ENCODE data around the gene OSBP2.

The OSBP2 gene

GRCh38 chr22:30718491-30718890, 23.8 kb downstream of the OSBP2 start (continued):
- TF ChIP-seq TSHZ2 (CRISPR knock-in tag; IDR thresholded peaks at IDR 0.05): no peak

- no peak for ATAC-seq
- TF ChIP-seq POU6F1 (CRISPR knock-in tag; IDR thresholded peaks at IDR 0.05; ENCODE audit: borderline replicate concordance, low read depth) (no peak), OSR1 (CRISPR knock-in tag; IDR thresholded peaks at IDR 0.05) (no peak), GLIS3 (CRISPR knock-in tag; IDR thresholded peaks at IDR 0.05) (no peak), CSRNP3 (CRISPR knock-in tag; IDR thresholded peaks at IDR 0.05) (no peak), ZFP3 (CRISPR knock-in tag; IDR thresholded peaks at IDR 0.05) (no peak), PATZ1 (CRISPR knock-in tag; IDR thresholded peaks at IDR 0.05; ENCODE audit: borderline replicate concordance) (no peak), BACH2 (CRISPR knock-in tag; IDR thresholded peaks at IDR 0.05; ENCODE audit: borderline replicate concordance) (no peak), ZNF70 (CRISPR knock-in tag; IDR thresholded peaks at IDR 0.05) (no peak), PPARA (CRISPR knock-in tag; IDR thresholded peaks at IDR 0.05; ENCODE audit: borderline replicate concordance) (no peak), ZFP30 (CRISPR knock-in tag; IDR thresholded peaks at IDR 0.05) (no peak), ZNF565 (CRISPR knock-in tag; conservative IDR thresholded peaks at IDR 0.05; ENCODE audit: low read depth) (no peak), ZNF8 (CRISPR knock-in tag; IDR thresholded peaks at IDR 0.05) (no peak), TCF4 (CRISPR knock-in tag; IDR thresholded peaks at IDR 0.05; ENCODE audit: borderline replicate concordance) (no peak)
Measured at GRCh38 chr22:30718938-30719337, 24.3 kb downstream of the OSBP2 start.

- TF ChIP-seq SNAI2 (CRISPR knock-in tag; IDR thresholded peaks at IDR 0.05) (no peak), OSR1 (CRISPR knock-in tag; IDR thresholded peaks at IDR 0.05) (no peak), TOX (CRISPR knock-in tag; IDR thresholded peaks at IDR 0.05; ENCODE audit: borderline replicate concordance) (no peak), ZNF565 (CRISPR knock-in tag; conservative IDR thresholded peaks at IDR 0.05; ENCODE audit: low read depth) (no peak), RARB (CRISPR knock-in tag; IDR thresholded peaks at IDR 0.05) (no peak), ZFP3 (CRISPR knock-in tag; IDR thresholded peaks at IDR 0.05) (no peak), ZNF8 (CRISPR knock-in tag; IDR thresholded peaks at IDR 0.05) (no peak), ISL1 (CRISPR knock-in tag; IDR thresholded peaks at IDR 0.05) (no peak), GLIS3 (CRISPR knock-in tag; IDR thresholded peaks at IDR 0.05) (no peak), CSRNP3 (CRISPR knock-in tag; IDR thresholded peaks at IDR 0.05) (no peak), TSHZ2 (CRISPR knock-in tag; IDR thresholded peaks at IDR 0.05) (no peak), POU6F1 (CRISPR knock-in tag; IDR thresholded peaks at IDR 0.05; ENCODE audit: borderline replicate concordance, low read depth) (no peak), BACH2 (CRISPR knock-in tag; IDR thresholded peaks at IDR 0.05; ENCODE audit: borderline replicate concordance) (no peak)
- ATAC-seq: no peak
Measured at GRCh38 chr22:30720263-30720837, 25.7 kb downstream of the OSBP2 start.

All from SK-N-SH treated with all-trans-retinoic acid at 6 μM for 48 hours (cell line).